Left renal pelvis (tissue), 4 donors: ENCODE data around the gene COX4I1. TPM values are rescaled to one million over a fixed set of nuclear protein-coding genes. Genes with fewer than 3 reads are reported as not detected.

Experiments used
- DNase-seq, 4 donors: peaks; one replicate each; pipeline ENCODE4 v3.0.0-alpha.2; 2013; ENCODE audit warnings: low read depth in 4 of 4, low spot score in 3 of 4
- polyA plus RNA-seq, 4 donors: library from polyadenylated mRNA; unstranded; fragments of 120-200 nt; gene quantifications; one replicate each; pipeline ENCODE4 v1.2.1, GENCODE V29; 2013; ENCODE audit not compliant: insufficient read length in 4 of 4

The COX4I1 gene
- polyA plus RNA-seq = 100 to 1,000 TPM; 251 to 392 (median 358) TPM

DNA sequence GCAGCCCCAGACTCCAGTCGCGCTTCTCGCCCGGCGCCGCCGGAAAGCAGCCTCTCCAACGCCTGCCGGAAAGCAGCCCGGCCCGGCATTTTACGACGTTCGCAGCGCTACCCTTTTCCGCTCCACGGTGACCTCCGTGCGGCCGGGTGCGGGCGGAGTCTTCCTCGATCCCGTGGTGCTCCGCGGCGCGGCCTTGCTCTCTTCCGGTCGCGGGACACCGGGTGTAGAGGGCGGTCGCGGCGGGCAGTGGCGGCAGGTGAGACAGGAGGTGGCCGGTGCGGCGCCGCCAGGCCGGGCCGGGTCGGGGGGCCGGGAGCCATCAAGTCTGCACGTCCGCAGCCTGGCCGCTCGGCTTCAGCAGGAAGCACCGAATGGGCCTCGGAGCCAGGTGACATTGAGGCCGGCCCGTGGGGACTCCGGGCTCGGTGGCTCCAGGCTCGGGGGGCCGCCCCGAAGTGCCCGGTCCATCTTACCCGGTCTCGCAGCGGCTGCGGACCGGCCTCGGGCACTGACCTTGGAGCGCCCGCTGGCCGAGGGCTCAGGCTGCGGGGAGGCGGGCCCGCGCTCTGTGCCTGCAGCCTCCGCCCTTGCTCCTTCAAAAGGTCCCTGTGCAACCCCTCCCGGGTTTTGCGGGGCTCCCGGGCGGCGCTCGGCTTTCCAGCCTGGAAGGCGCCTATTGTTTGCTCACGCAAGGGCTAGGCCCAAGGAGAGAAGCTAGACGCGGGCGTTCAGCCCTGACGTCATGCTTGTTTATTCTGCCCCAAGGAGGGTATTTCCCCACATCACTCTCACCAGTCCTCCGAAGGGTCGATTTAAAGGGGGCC lies at the start of gene COX4I1, which contains the start of gene EMC8:
COX4I1 (plus strand) TSS at position 199 of the 824 bp plus-strand sequence. CDS start 1,511 bp downstream, outside the sequence.
EMC8 (minus strand) TSS at position 48 of the 824 bp plus-strand sequence. CDS start 249 bp downstream, outside the sequence.
- DNase-seq = peak; percentile 78 to 90 (median 86)

DNA sequence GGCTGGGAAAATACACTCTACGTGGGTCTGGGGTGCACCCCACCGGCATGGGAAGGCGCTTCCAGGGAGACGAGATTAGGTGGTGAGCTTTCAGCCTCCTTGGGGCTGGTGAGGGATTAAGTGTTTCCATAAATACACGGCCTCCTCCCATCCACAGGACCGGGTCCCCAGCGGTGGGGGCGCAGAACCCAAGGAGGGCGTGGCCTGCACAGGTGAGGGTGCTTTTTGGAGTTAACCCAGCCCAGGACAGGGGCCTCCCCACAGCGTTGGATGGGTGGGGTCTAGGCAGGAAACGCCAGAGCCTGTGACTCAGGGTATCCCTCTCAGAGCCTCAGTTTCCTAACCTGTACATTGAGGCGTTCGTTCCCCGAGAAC lies 49.7 kb upstream of the COX4I1 start:
- DNase-seq = no peak

DNA sequence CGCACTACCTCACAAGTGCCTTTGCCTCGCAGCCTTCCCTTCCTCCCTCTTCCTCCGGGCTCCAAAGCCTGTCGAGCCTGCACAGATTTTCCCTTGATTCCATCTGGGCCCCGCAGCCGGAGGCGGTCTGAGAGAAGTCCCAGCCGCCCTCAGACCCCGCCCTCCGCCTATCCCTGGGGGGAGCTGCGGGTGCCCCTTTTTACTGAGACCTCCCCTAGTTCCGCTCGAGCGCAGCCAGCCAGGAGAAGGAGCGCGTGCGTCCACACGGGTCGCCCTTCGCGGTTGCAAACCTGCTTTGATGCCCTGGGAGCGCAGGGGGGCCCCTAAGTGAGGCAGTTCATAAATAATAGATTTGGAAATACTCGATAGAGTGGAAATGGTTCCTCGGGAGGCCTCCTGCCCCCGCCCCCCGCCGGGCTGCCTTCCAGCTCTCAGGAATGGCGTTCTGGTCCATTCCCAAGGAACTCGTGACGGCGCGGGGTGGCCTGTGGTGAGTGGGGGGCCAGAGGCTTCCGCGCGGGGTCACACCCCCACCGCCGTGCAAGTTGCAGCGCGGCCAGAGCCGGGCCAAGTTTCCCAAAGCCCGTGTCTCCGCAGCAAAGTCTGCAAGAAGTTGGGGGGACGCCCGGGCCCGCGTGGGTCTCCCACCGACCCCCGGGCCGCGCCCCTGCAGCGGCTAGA lies 49.2 kb upstream of the COX4I1 start:
- DNase-seq = peak in 3 of 4 donors; percentile 29 to 62 (median 41)

DNA sequence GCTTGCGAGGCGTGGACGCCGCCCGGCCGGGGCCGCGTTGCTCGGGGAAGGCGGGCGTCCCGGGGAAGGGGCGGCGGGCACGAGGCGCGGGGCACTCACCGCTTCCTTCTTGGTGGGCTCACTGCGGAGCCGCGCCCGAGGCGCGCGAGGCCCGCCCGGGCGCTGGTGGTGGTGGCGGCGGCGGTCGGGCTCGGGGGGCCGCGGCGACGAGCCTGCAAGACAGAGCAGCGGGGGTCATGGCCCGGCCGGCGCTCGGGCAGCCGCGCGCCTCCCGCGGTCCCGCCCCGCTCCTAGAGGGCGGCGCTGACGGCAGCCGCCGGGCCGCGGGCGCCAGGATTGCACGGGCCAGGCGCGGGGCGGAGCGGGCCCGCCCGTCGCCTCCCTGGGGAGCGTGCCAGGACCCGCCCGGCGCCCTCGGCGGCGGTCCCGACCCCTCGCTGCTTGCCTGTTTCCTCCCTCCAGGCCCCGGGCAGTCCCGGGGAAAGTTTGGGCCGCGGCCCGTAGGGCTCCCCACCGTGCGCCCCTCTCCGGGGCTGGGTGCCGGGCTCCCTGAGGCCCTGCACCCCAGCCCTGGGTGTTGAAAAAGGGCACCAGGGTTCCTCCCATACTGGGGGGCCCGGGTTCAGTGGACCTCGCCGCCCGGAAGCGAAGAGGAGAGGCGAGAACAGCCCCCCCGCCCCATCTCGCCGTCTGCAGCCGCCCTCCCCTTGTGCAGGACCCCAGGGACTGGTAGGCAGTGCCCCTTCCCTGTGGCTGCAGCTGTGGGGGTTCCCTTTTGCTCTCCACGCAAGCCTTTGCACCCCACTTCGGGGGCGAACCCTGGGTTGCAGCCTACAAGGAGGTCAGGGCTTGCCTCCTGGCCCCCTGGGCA lies 48.4 kb upstream of the COX4I1 start, which contains the start of gene C16orf74:
C16orf74 (minus strand) TSS at position 270 of the 871 bp plus-strand sequence. CDS start 15,879 bp downstream, outside the sequence.
- no peak for DNase-seq

DNA sequence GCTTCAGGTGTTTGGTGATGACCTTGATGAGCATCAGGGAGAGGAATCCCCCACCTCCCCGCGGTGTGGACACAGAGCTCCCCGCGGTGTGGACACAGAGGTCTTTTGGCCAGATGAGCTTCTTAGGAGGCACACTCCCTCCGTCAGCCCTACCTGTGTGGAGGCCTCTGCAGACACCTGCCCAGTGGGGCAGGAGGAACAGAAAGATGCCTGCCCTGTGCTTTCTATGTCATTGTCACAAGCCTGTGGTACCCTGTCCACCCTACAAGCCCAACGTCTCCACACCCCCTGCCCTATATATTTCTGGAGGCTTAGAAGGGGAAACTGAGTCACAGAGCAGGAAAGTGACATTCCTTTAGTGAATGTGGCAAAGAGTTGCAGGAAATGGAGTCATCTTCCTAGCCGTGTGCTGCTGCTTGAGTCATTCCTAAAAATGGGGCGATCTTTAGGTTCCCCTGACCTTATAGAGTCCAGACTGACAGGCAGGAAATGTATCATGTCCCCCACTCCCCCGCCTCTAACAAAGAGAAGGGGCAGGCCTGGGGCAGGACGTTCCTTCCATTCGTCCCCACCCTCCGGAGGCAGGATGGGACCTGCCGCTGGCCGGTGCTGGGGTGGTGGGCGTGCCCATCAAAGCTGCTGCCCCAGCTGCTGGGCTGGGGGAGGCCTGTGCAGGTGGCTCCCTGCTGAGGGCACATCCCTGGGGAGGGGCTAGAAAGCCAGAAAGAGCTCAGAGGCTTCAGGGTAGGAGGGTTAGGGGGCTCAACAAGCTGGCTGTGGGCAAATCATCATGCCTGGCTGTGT lies 47.6 kb upstream of the COX4I1 start:
- no peak for DNase-seq

DNA sequence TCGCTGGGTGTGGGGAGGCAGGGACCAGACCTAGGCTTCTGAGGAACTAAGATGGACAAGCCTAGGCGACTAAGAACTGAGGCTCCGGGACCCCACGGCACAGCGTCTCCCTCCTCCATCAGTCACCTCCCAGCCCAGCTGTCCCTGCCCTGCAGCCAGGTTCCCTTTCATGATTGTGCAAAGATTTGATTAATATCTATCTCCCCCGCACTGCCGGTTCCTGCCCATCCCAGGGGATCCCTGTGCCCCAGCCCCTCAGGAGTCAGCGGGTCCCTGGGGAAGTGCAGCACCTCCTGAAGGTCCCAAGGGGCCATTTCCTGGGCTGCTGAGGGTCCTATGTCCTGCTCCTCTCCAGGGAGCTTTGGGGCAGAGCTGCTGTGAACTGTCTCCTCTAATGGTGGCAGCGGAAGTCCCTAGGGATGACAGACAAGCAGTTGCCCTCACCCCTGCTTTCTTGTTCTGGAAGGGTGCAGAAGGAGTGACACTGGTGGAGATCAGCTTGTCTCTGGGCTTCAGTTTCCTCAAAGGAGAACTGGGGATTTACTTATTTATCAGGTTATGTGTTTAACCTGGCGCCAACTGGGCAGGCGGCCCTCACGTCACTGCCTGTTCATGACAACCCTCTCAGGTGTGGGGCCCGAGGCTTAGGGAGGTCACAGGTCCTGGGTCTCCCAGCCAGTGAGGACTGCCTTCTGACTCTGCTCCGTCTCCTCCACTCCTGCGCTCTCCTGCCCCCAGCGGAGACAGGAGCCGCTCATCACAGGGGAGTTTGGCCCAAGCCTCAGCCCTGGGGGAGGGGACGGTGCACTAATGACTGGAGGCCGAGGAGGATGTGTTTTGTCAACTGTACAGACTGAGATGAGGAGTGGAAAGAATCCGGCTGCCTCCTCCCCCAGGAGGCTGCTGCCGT lies 46.7 kb upstream of the COX4I1 start:
- DNase-seq = peak in 3 of 4 donors; percentile 39 to 49 (median 47)

DNA sequence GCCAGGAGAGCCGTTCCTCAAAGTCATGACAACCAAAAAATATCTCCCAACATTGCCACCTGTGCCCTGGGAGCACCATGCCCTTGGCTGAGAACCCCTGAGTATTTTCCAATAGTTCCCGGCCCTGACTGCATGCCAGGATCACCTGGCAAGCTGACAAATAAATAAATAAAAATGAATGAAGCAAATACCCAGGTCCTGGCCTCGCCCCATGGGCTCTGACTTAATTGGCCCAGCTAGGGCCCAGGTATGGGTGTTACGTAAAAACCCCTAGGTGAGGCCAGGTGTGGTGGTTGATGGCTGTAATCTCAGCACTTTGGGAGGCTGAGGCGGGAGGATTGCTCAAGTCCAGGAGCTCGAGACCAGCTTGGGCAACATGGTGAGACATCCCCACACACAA lies 45.9 kb upstream of the COX4I1 start:
- no peak for DNase-seq

DNA sequence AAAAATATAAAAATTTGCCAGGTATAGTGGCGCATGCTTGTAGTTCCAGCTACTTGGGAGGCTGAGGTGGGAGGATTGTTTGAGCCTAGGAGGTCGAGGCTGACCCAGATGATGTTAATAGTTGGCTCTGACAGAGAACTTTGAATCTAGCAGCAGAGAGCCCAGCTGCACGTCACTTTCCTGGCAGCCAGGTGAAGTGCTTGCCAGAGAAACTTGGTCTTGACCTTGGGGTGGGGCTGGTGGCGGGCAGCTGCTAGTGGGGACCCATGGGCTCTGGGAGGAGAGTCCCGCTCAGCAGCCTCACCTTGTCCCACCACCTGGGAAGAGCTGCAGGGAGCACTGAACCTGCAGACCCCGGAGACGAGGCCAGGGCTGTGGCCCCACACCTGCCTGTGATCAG lies 45.5 kb upstream of the COX4I1 start:
- no peak for DNase-seq

DNA sequence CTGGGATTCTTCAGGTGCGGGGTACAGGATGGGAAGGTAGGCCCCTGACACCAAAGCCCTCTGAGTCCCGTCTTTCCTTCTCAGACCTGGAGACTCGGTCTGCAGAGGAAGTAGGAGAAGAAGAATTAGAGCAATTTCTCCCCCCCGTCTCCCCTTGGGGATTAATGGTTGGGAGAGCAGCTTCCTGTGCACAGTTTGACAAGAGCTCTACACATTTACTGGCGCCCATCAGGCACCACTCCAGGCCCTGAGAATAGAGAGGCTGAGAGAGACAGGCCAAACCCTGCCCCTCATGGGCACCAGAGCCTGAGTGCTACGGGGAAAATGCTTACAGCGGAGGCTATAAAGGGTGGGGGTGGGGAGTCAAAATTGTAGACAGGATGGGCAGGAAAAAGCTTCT lies 45.1 kb upstream of the COX4I1 start:
- DNase-seq = no peak

DNA sequence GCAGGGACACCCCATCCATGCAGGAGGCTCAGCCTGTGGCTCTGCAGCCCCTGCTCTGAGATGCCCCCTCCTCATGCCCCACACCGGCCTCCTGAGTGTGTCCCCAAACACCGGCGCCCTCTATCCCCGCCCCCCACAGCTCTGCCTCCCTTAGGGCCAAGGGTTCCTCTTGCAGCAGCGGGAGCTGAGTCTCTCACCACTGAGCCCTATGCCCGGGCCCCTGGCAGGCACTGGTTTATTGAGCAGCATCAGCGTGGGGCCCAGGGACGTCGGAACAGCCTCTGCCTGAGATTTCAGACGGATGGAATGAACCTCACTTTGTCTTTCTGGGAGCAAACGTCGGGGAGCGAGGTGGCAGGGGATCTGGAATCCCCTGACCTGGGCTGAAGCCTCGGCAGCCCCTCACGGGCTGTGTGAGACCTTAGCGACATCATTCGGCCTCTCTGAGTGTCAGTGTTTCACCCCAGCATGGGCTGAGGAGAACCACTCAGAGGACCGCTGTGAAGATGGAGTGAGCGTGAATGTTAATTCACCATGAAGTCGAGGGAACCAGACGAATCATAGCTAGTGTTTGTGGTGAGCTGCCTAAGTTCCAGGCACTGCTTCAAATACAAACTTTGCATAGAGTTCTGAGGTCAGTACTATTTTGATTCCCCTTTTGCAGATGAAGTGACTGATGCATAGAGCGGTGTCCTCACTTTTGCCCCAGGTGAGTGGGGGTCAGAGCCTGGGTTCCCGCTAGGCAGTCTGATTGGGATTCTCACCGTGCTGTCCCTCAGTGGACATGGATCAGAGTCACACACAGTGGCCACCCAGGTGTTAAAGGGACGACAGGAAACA lies 43.3 kb upstream of the COX4I1 start:
- no peak for DNase-seq

DNA sequence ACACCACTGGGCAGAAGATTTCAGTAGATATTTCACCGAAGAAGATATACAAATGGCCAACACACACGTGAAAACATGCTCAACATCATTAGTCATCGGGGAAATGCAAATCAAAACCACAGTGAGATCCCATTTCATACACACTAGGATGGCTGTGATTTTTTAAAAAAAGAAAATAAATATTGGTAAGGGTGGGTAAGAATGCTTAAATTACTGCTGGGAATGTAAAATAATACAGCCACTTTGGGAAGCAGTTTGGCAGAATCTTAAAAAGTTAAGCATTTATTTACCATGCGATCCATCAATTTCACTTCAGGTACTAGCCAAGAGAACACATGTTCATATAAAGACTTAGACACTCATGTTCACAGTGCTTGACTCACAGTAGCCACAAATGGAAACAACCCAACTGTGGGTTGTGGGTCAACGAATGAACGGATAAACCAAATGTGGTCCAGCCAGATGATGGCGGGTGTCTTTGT lies 42.1 kb upstream of the COX4I1 start:
- no peak for DNase-seq

DNA sequence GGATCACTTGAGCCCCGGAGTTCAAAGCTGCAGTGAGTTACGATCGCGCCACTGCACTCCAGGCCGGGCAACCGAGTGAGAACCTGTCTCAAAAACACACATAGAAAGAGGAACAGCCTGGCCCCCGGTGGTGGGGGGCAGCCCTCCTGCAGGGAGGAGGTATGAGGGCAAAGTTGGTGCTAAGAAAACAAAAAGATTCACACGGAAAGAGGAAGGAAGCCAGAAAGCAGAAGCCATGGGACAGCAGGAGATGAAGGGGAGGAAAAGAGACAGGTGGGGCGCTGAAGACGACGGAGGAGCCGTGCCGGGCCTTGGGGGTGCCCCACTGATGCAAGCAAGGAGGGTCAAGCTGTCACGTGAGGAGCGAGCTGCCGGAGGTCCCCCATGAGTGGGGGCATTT lies 40.4 kb upstream of the COX4I1 start:
- no peak for DNase-seq

DNA sequence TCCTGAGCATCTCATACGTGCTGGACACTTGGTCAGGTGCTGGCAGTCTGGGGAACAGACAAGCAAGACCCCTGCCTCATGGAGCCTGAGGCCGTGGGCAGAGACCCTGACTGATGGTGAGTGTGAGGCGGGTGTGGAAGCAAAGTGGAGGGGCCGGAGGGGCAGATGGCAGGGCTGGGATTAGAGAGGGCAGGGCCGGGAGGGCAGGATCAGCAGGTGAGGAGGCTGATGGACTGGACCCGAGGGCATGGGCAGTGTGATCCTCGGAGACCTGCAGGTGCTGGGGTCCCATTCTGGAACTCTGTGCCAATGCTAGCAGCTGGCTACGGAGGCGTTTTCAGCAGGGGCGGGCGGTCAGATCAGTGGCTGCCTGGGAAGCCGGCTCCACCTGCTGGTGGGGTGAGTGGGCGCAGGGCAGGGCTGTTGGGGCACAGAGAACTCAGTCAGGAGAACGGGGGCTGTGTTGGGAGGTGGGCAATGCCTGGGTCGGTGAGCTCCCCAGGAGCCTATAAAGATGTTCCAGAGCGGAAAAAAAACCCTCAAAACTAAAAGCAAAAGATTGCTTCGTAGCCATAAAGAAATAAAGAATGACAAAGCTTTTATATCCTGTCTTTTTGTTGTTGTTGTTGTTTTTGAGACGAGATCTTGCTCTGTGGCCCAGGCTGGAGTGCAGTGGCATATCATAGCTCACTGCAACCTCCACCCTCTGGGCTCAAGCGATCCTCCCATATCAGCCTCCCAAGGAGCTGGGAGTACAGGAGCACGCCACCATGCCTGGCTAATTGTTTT lies 39.7 kb upstream of the COX4I1 start:
- no peak for DNase-seq

DNA sequence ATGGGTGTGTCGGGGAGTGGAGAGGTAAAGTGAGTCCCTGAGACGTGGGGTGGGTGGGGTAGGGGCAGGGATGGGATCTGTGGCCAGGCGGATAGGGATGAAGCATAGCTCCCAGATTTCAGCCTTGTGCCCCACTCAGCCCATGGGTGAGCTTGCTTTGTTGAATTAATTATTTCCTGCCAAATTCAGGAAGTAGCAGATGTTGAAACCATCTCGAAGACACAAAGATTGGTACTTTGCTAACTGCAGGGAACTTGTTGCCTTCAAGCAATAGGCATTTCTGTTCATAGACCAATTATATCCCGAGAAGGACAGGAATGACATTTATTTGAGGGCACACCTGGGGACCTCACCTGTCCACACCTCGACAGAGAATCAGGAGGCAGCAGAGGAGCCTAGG lies 37.6 kb upstream of the COX4I1 start:
- DNase-seq = no peak

DNA sequence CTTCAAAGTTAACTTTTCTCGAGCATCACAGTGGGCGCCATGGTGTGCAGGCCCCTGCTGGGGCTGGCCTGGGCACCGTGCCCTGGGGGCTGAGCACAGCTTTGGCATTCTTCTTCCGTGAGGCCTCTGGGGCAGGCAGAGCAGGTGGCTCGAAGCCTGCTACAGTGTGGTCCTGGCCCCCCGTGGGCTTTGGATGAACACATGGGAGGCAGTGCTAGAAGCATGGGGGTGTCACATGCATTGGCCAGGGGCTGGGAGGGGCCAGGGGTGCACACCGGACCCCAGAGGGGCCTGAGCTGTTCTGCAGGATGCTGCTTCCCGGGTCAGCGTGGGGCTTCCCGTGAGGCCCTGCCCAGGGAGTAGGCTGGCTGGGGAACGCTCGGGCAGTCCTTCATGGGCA lies 36.5 kb upstream of the COX4I1 start:
- DNase-seq = no peak

DNA sequence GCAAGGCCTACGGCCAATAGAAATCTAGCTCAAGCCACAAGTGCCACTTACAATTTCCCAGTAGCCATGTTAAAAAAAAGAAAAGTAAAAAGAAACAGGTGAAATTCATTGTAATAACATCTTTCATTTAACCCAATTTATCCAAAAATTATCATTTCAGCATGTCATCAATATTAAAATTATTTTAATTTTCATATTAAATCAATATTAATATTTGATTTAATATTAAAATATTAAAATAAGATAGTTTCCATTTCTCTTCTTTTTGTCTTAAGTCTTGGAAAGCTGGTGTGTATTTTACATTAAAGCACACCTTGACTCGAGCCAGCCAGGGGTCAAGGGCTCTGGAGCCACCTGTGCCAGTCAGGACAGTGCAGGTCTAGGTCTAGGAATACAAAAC lies 35.9 kb upstream of the COX4I1 start:
- no peak for DNase-seq

DNA sequence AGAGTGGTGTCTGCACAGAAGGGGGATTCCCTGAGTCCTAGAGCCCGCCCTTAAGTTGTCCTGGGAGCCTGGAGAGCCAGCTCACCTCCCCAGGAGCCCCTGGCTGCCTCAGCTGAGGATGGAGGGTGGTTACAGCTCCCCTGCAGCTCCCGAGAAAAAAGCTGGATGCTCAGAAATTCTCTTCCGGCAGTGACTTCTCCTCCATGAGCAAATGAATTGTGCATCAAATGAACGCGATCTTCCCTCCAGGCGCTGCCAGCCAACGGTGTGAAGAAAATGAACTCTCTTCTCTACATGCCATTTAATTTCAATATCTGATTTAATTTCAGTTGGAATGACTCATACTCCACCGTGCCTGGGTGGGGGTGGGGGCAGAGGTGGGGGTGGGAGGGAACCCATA lies 34.3 kb upstream of the COX4I1 start:
- DNase-seq = no peak
